Measurements from ENCODE around the gene SMOC1.

SMOC1 gene

DNA sequence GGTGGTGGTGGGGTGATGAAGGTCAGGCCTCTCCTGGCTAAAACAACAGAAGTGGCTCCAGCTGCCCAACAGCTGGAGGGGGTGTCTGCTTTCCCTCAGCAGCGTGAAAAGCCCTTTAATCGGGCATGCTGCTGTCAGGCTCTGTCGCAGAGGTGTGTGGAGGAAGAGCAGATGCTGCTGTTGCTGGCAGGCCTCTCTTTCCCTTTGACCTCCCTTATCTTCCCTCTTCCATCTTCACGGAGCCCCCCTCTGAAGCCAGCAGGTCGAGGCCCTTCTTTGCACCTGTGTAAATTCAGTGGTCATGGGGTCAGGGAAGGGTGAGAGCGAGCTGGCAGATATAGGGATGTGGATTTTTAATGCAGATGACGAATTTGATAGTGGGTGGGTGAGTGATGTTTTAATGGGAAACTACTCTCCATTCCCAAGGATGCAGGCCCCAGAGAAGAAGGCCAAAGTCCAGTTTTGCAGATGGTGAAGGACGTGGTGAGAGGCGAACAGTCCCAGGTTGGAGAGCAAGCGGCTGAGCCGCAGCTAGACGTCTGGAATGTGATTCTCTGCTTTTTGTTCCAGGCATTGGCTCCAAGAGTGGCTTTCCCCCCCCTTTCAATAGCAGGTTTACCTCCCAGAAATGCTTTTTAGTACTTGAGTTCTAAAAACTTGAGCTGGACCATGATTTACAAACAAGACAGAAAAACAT, 64.0 kb downstream of the SMOC1 start:
- DNase-seq (ENCODE audit: low read depth) = no peak

DNA sequence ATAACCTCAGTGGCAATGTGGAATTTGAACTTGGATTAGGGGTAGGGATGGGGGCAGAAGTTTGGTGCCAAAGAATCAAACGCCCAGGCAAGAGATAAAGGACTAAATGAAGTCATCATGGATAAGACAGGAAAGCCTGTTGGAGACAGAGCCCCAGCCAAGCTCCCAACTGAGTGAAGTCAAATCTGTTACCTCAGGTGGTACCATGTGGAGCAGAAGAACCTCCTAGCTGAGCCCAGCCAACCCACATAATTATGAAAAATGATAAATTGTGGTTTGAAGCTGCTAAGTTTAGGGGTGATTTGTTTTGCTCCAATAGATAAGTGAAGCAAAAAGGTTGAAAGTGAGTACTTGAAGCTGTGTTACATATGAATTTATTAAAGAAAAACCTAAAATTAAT, 66.1 kb downstream of the SMOC1 start:
- no peak for DNase-seq (ENCODE audit: low read depth)

DNA sequence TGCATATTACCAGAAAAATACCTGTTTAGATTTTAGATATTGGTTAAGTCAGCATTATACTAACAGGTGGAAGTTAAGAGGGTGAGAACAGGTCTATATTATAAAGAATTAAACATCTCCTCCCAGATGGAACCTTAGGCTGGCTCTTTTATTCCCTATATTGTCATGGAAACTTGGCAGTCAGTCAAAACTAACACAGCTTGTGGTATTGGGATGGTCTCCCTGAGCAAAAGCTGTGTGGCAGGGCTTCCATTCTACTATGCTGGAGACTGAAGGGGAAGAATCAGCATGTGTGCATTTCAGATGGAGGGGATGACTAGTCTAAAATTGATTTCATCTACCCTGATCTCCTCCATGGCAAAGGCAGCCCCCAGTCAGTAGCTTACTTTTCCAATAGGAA, 66.7 kb downstream of the SMOC1 start:
- DNase-seq (ENCODE audit: low read depth) = no peak

DNA sequence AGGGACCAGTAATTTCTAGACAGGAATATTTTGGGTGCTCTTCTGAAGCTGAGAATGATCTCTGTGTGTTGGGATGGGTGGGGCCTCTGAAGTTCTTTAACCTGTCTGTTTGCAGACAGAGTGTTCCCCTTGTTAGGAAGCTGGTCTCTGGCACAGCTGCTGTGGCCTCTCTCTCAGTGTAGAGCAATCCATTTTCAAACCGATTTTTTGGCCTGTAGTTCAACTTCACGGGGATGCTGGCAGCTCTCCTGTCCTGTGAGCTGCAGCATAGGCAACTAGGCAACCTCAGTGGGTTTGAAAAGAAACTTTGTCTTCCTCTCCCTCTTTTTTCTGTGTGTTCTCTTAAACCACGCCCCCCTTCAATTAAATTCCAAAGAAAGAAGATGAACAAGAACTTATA, 69.1 kb downstream of the SMOC1 start:
- no peak for DNase-seq (ENCODE audit: low read depth)

DNA sequence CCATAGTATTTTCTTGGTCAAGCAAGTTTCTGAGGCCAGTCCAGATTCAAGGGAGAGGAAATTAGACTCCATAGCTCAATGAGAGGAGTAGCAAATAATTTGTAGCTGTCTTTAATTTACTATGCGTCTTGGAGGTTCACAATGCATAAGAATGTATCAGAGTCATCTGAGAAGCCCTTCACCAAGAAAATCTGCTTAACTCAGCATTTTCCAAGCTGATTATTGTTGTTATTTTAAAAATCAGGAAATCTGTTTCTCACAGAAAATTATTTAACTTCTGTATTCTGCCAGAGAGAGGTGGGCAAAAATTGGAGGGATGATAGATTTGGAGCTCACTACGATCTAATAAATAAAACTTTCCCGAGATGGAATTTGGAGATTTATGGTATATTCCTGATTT, 72.0 kb downstream of the SMOC1 start:
- no peak for DNase-seq (ENCODE audit: low read depth)

DNA sequence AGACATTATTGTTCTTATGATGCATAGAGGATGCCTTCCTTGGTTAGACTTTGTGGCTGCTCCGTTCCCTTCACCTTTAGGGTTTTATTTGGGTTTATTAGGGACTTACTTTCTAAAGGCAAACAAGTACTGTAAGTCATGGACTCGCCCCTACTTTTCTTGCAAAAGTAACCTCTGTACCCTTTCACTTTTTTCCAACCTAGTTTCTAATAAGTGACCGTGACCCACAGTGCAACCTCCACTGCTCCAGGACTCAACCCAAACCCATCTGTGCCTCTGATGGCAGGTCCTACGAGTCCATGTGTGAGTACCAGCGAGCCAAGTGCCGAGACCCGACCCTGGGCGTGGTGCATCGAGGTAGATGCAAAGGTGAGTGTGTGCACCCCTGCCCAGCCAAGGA, 72.7 kb downstream of the SMOC1 start:
- DNase-seq (ENCODE audit: low read depth) = no peak

DNA sequence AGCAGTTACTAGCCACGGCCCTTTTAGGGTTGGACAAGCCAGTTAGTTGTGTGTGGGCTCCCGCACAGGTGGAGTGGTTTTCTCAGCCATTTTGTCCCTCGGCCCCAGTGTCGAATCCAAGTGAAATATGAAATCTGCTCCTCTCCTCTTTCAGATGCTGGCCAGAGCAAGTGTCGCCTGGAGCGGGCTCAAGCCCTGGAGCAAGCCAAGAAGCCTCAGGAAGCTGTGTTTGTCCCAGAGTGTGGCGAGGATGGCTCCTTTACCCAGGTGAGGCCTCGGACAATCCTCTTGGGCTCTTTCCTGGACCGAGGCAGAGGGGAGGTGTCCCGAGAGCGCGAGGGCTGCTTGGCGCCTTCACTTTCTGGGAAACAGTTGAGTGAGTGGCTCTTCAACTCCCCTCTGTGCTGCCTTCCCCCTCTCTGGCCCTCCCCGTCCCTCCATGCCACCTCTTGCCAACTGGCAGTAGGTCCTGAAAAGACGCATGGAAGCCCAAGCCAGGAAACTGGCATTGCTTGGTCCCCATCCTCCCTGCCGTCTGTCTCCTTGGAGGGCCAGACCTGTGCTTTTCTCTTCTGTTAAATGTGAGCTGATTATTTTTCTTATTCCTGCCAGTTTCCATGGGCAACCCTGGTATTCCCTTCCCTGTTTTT, 74.2 kb downstream of the SMOC1 start:
- no peak for DNase-seq (ENCODE audit: low read depth)

DNA sequence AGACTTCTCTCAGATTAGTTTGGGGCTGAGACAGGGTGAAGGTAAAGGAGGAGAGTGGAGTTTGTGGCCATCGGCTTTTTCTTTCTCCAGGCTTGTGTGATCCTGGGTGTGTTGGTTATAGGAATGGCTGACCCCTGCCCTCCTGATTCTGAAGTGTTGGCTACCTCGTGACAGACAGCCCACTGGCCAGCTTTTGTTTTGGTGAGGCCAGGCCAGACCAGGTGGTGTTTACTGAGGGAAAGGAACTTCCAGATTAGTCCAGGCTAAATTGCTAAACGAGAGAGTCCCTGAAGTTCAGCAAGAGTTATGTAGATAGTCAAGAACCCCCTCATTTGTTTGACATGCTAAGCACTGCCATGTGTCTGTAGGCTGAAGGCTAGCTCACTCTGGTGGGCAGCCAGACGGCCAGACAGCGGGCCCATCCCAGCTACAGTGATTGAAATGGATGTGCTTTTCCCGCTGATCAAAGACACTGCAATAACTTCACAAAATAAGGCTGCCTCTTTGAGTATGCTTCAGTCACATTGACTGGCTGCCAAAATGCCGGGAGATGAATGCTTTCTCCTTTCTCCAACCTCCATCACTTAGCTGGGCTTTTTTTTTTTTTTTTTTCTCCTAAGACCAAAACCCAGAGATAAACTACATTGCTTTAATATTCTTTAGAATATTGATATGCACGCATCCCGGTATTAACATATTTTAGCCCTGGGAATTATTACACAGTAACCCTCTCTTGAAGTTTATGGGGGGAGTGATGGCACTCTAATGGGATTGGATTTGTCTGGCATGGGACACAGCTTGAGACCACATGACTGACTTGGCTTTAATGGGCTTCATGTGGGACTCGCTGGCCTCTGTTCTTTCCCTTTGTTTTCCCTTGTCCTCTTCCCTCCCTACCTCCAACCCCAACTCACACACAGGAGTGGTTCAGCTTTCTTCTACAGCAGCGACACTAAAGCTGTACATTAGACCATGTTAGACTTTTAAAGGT, 76.9 kb downstream of the SMOC1 start:
- no peak for DNase-seq (ENCODE audit: low read depth)

DNA sequence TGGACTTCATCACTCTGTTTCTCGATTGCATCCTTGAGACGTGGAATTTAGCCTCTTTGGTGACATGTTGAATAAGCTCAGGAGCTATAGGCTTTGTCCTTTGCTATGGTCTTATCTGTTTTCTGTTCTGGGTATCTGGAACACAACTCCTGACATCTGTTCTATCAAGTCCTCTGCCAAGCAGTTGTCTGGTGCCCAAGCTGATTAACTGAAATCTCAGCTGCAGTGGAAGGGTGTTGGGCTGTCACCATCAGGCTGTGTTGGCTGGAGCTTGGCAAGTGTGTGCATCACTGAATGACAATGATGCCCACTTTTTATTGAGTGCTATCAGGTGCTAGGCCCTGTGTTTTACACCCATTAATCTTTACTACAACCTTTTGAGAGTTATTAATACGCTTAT, 77.8 kb downstream of the SMOC1 start:
- no peak for DNase-seq (ENCODE audit: low read depth)

DNA sequence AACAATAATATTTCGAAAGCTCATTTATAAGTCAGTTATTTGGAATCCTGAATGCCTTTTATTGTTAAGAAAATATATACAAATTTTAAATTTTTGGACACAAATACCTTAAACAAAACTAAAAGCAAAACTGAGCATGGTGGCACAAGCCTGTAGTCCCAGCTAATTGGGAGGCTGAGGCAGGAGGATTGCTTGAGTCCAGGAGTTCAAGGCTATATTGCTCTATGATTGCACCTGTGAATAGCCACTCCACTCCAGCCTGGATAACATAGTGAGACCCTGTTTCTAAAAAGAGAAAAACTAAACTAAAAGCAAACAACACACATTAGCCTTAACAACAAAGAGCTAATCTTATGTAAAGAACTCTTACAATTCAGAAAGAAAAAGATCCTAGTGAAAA, 78.8 kb downstream of the SMOC1 start:
- DNase-seq (ENCODE audit: low read depth) = no peak

DNA sequence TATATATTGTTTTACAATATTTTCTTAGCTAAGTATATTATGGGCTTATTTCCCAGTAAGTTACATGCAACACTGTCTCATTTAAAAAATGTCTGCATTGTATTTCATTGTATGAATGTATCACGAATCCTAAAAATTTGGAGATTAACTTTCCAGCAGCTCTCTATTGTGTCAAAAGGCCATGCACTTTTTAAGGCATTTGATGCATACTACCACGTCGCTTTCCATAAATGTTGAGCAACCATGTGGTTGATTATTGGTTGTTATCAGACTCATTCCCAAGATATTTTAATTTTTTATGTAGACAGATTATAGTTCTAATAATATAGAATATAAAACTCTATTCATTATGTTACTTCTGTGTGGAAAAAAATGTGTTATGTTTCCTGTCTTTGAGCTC, 79.9 kb downstream of the SMOC1 start:
- DNase-seq (ENCODE audit: low read depth) = no peak

DNA sequence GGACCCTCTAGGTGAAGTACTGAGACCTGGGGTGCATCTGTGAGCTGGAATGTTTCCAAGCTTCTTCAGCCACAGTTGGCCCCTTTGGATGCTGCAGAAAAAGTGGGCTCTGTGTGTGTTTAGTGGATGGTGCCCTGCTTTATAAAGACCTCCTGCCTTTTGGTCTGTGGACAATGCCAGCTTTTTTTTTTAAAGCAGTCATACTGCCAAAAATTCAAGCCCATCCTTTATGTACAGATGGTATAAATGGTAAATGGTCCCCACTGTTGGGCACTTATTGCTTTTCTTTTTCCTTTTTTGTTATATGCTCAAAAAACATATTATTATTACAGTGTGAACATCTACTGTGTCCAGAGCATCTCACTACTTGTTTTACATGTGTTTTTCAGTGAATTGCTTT, 81.1 kb downstream of the SMOC1 start:
- no peak for DNase-seq (ENCODE audit: low read depth)

DNA sequence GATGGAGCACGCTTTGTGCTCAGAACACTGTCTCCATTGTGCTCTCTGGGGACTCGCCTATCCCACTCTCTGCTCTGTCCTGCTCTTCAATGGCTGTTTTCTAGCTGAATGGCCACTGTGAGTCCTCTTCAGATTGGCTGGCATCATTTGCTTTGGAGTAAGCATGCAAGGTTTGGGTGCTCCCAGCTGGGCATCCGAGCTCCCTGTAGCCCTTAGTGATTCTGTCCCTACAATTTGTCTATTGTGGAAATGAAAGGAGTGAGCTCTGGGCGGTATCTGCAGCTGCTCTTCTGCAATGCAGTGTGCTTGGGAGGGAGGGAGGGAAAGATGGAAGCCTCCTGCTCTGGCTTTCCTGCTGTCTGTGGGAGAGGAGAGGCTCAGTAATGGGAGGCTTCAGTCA, 84.8 kb downstream of the SMOC1 start:
- DNase-seq (ENCODE audit: low read depth) = no peak

DNA sequence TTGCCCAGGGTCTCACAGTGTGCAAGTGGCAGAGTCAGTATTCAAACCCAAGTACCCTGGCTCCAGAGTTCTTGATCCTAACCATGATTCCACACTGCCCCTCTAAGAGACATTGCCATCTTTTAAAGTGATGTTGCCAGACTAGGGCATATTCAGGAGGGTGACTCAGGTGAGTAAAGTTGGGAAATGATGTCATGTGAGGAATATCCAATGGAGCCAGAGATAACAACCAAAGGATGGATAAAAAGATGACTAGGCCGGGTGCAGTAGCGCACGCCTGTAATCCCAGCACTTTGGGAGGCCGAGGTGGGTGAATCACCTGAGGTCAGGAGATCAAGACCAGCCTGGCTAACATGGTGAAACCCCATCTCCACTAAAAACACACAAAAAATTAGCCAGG, 85.6 kb downstream of the SMOC1 start:
- DNase-seq (ENCODE audit: low read depth) = no peak

DNA sequence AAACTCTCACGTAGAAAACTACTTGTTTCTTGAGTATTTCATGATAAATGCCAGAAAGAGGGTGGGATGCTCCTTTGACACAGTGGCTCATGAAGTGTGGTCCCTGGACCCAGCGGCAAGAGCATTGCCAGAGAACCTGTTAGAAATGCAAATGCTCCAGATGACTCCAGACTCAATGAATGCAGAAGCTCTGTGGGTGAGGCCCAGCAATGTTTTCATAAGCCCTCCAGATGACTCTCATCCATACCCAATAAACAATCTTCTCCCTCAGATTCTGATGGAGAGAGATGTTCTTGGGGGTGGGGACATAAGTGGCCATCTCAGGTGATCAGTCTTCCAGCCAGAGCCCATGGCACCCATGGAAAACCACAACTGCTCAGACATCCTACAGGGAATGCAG, 88.9 kb downstream of the SMOC1 start:
- no peak for DNase-seq (ENCODE audit: low read depth)

DNA sequence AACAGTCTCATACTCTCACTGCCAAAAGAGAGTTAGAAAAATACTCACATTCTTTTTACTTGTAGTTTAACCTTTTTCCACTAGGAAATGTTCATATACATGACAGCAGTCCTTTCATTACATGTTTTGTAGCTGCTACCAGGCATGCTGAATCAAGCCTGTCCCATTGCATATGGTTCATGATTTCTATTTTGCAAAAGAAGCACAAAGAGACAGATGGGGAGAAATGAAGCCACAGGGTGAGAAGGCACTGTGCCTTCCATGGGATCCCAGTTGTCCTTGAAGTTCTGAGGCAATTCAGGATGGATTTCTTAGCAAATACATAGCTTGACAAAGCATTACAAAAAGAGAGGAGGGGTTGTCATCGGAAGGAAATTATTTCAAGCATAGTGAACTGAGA, 89.5 kb downstream of the SMOC1 start:
- DNase-seq (ENCODE audit: low read depth) = no peak

DNA sequence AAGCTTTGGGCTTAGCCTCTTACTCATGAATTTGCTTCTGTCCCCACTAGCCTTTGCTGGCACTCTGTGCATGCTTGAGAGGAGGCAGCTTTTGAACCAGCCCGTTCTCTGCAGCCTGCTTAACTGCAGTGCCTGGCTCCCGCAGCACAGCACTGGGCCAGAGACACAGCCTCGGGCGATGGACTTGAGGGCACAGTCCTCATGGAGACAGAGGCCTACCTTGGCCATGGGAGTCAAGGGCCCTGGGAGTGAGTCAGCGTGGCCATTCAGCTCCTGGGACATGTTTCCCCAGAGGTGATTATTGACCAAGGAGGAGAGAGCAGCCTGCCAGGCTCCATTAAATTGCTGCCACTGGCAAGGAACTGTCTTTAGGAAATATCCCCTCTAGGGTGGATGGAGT, 93.5 kb downstream of the SMOC1 start:
- no peak for DNase-seq (ENCODE audit: low read depth)

DNA sequence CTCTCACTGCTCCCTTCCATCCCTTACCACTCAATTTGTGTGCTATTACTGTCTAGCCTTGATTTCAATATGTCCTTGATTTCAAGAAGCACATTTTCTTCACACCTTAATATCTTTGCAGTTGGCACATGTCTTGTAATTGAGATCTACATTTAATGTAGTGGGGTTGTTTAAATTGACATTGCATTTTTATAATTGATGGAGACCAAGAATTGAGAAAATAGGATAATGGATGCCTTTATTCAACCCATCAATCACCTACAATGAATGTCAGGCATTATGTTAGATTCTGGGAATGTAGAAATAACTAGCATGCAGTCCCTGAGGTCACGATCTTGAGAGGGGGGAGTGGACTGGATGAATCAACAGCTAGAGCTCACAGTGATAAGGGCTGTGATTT, 94.6 kb downstream of the SMOC1 start:
- DNase-seq (ENCODE audit: low read depth) = no peak

DNA sequence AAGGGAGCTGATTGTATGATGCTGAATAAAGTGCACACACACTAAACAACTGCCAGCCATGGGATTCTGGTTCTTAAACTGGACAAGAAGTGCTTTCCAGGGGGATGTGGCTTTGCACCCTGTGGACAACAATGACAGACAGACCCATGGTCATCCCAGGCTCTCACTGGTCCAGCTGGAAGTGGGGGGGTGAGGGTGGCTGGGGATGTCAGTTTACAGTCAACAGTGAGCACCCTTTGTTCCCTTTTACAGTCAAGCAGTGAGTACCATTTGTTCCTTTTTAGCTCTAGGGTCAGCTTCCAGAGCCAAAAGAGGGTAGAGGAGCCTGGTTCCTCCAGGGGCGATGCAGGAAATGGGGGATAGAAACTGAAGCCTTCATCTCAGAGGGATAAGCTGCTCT, 100.7 kb downstream of the SMOC1 start:
- no peak for DNase-seq (ENCODE audit: low read depth)

DNA sequence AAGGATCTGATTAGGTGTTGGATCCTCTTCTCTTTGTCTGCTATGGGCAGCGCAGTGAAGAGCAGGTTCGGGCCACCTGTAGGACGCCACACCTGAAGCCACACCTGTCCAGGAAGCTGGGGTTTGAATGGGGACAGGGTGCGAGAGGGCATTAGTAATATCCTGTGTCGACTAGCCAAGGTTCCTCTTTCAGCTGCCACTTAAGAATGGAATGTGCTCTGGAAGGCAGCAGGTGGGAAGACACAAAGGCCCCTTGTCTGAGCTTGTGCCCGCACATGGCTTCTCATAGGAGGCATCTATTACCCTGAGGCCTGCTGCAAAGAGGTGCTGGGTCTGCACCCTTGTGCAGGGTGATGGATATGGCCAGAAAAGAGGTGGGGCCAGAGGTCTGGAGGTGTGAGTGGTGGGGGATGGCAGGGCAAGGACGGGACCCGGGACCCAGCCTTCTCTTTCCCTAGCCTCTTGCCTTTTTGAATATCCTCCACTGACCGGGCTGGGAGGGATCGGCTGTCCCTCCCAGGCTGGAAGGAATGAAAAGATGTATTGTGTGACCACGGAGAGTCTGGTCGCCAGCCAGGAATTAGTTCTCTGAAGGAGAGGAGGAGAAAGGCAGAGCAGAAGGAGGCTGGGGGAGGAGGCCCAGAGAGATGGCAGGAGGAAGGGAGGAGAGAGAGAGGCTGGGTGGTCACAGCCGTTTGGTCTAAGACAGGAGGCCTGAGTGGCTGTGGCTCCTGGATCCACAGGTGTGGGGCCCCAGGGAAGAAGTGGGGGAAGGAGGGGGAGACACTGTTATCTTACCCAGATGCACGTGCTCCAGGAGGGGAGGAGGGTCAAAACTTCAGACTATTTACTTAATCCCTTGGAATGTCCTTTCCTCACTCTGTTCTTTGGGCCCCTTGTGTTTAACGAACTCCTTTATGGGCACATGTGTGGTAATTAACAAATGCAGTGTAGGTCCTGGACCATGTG, 101.5 kb downstream of the SMOC1 start:
- DNase-seq (ENCODE audit: low read depth) = no peak

DNA sequence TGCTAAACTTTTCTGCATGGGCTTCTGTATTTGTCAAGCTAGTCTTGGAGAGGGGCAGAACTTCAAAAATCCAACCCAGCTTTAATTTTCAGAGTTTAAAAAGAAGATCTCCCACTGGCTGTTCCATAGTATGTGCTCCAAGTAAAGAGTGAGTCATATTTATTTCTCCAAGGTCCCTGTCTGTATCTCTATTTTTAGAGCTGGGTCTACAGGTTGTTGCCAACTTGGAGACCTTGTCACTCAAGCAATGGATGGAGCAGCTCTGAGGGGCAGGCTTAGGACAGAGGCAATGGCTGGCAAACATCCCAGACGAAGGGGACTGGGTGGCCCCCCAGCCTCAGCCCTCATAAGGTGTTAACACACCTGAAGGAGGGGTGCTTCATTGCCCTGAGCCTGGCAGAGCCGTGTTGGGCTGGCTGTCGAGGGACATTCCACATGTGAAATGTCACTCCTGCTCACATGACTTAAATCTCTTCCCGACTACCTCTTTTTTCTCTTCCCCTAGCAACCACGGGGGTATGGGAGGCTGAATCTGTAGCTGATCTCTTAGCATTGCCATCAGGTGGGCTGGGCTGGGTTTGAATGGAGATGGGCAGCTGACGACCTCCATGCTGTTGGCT, 103.1 kb downstream of the SMOC1 start:
- no peak for DNase-seq (ENCODE audit: low read depth)

Data from GM04503 (cell line).